Neural progenitor cell (in vitro differentiated cells): ENCODE measurements around the gene BNIPL. TPM values are rescaled to one million over a fixed set of nuclear protein-coding genes. Genes with fewer than 3 reads are reported as not detected.

ENCODE experiments used
- DNase-seq: peaks from one replicate; pipeline ENCODE4 v3.0.0-alpha.2; 2016; ENCODE audit warnings: low spot score
- H2AFZ ChIP-seq: fragments of 200-600 bp; sonication (generic); replicated peaks from 2 replicates; pipeline ENCODE4 v1.6.1; 2016; ENCODE audit warnings: antibody characterized with exemption
- H3F3A ChIP-seq: fragments of 200-600 bp; sonication (generic); 2 replicates; pipeline ENCODE4 v1.6.1; 2016; ENCODE audit warnings: antibody characterized with exemption, low read depth
- H3K27ac ChIP-seq: fragments of 200-600 bp; sonication (generic); 2 replicates; pipeline ENCODE4 v1.5.1; 2016; ENCODE audit warnings: mild to moderate bottlenecking
- H3K27me3 ChIP-seq: fragments of 200-600 bp; sonication (generic); 2 replicates; pipeline ENCODE4 v1.6.1; 2016; ENCODE audit warnings: mild to moderate bottlenecking, moderate library complexity
- H3K36me3 ChIP-seq: fragments of 200-600 bp; sonication (generic); 2 replicates; pipeline ENCODE4 v1.5.1; 2016
- H3K4me1 ChIP-seq: fragments of 200-600 bp; sonication (generic); 2 replicates; pipeline ENCODE4 v1.6.1; 2016; ENCODE audit warnings: mixed run types
- H3K4me2 ChIP-seq: fragments of 200-600 bp; sonication (generic); 2 replicates; pipeline ENCODE4 v1.6.1; 2016
- H3K4me3 ChIP-seq: fragments of 200-600 bp; sonication (generic); 2 replicates; pipeline ENCODE4 v1.5.1; 2016
- H3K79me2 ChIP-seq: fragments of 200-600 bp; sonication (generic); 2 replicates; pipeline ENCODE4 v1.6.1; 2016; ENCODE audit warnings: low read depth
- H3K9ac ChIP-seq: fragments of 200-600 bp; sonication (generic); 2 replicates; pipeline ENCODE4 v1.6.1; 2016
- H3K9me3 ChIP-seq: fragments of 200-600 bp; sonication (generic); 2 replicates; pipeline ENCODE4 v1.5.1; 2016; ENCODE audit warnings: low read depth
- H4K20me1 ChIP-seq: fragments of 200-600 bp; sonication (generic); 2 replicates; pipeline ENCODE4 v1.6.1; 2016; ENCODE audit warnings: low read depth
- H3K27ac Mint-ChIP-seq: 3 replicates; pipeline ENCODE4 v1.8.0; 2021; ENCODE audit warnings: mixed read lengths
- H3K27me3 Mint-ChIP-seq: 2 replicates; pipeline ENCODE4 v1.8.0; 2022; ENCODE audit warnings: low read depth, mild to moderate bottlenecking, inconsistent platforms, moderate library complexity, mixed read lengths; ENCODE audit not compliant: insufficient read depth
- H3K36me3 Mint-ChIP-seq: 3 replicates; pipeline ENCODE4 v1.8.0; 2021; ENCODE audit warnings: mixed read lengths
- H3K4me1 Mint-ChIP-seq: 3 replicates; pipeline ENCODE4 v1.8.0; 2021; ENCODE audit warnings: mixed read lengths
- H3K4me3 Mint-ChIP-seq: 3 replicates; pipeline ENCODE4 v1.8.0; 2021; ENCODE audit warnings: mild to moderate bottlenecking, moderate library complexity, mixed read lengths
- H3K9me3 Mint-ChIP-seq: 3 replicates; pipeline ENCODE4 v1.8.0; 2020; ENCODE audit warnings: mixed read lengths
- CTCF ChIP-seq: fragments of 200-600 bp; sonication (generic); IDR thresholded peaks from 2 replicates; pipeline ENCODE4 v1.5.1; 2017; ENCODE audit warnings: antibody characterized with exemption, mild to moderate bottlenecking
- EZH2 ChIP-seq: fragments of 200-600 bp; sonication (generic); IDR thresholded peaks from 2 replicates; pipeline ENCODE4 v1.6.1; 2017; ENCODE audit warnings: antibody characterized with exemption, mild to moderate bottlenecking, moderate library complexity
- EZH2phosphoT487 ChIP-seq: fragments of 200-600 bp; sonication (generic); IDR thresholded peaks from 2 replicates; pipeline ENCODE4 v1.6.1; 2017; ENCODE audit warnings: antibody characterized with exemption
- total RNA-seq: library from RNA; depleted of rRNA; stranded (reverse); fragments of >200 nt; gene quantifications from 2 replicates; pipeline ENCODE4 v1.2.3, GENCODE V29; 2015; ENCODE audit warnings: low replicate concordance

BNIPL gene
- total RNA-seq, 1 donor from 2014 or later, result 0.97 TPM

- no peak overlapping the region for H3K9ac ChIP-seq
- no peaks in the 10 kb centered on the region for H3K9me3 Mint-ChIP-seq
- H3F3A ChIP-seq, result peaks cover 53% of the 10 kb centered on the region
- H3K36me3 ChIP-seq, result no peaks in the 10 kb centered on the region
- H3K79me2 ChIP-seq, result peaks cover 58% of the 10 kb centered on the region
- peaks cover 30% of the 10 kb centered on the region for H3K36me3 Mint-ChIP-seq
- no peak overlapping the region for H3K4me3 ChIP-seq
- TF ChIP-seq CTCF (no peak), EZH2 (no peak), EZH2phosphoT487 (no peak)
- H3K4me2 ChIP-seq, result no peak overlapping the region
- peaks cover 23% of the 10 kb centered on the region for H3K4me1 Mint-ChIP-seq
- H3K27me3 ChIP-seq, result no peaks in the 10 kb centered on the region
- H4K20me1 ChIP-seq, result peaks cover 10% of the 10 kb centered on the region
- no peak overlapping the region for H3K27ac ChIP-seq
- H3K4me3 Mint-ChIP-seq, result peak overlapping the region; percentile 92
- no peak overlapping the region for H2AFZ ChIP-seq
- no peaks in the 10 kb centered on the region for H3K9me3 ChIP-seq
- DNase-seq, result no peak
- peaks cover 7% of the 10 kb centered on the region for H3K27me3 Mint-ChIP-seq
- H3K27ac Mint-ChIP-seq, result peak overlapping the region; percentile 35
- H3K4me1 ChIP-seq, result no peaks in the 10 kb centered on the region
These were observed 32.7 kb downstream of the BNIPL start for GRCh38 chr1:151069103-151069486.

- Histone ChIP-seq H3K36me3 (no peaks in the 10 kb centered on the region), H3K27me3 (no peaks in the 10 kb centered on the region), H3K27ac (peak within 1 kb of the TSS; percentile 98), H2AFZ (peak within 1 kb of the TSS; percentile 90), H3F3A (peaks cover 49% of the 10 kb centered on the region), H3K9ac (peak within 1 kb of the TSS; percentile 66), H3K9me3 (no peaks in the 10 kb centered on the region), H3K4me1 (no peaks in the 10 kb centered on the region), H4K20me1 (no peaks in the 10 kb centered on the region), H3K4me2 (peak within 1 kb of the TSS; percentile 87), H3K79me2 (peaks cover 42% of the 10 kb centered on the region), H3K4me3 (peak within 1 kb of the TSS; percentile 82)
- Mint-ChIP-seq H3K36me3 (peaks cover 23% of the 10 kb centered on the region), H3K4me3 (peak within 1 kb of the TSS; percentile 92), H3K4me1 (peaks cover 17% of the 10 kb centered on the region), H3K9me3 (no peaks in the 10 kb centered on the region), H3K27ac (peak within 1 kb of the TSS; percentile 99), H3K27me3 (peaks cover 10% of the 10 kb centered on the region)
- peak; percentile 81 for TF ChIP-seq CTCF
- no peak for TF ChIP-seq EZH2phosphoT487
- TF ChIP-seq EZH2, result peak; percentile 21
- DNase-seq, result peak; percentile 93
These were observed 34.3 kb downstream of the BNIPL start, which contains the start of gene GABPB2 for GRCh38 chr1:151070474-151071276. GABPB2 (plus strand) TSS chr1:151070761; CDS start chr1:151088190, 17,429 bp downstream.

GRCh38 chr1:151072224-151072623 is 35.8 kb downstream of the BNIPL start:
- Histone ChIP-seq H3K27me3 (no peaks in the 10 kb centered on the region), H3K4me2 (no peak overlapping the region), H3K79me2 (peaks cover 27% of the 10 kb centered on the region), H3K9me3 (no peaks in the 10 kb centered on the region), H3K36me3 (no peaks in the 10 kb centered on the region), H3F3A (peaks cover 45% of the 10 kb centered on the region), H3K9ac (no peak overlapping the region), H4K20me1 (no peaks in the 10 kb centered on the region), H2AFZ (no peak overlapping the region), H3K4me3 (no peak overlapping the region), H3K4me1 (no peaks in the 10 kb centered on the region), H3K27ac (no peak overlapping the region)
- H3K27me3 Mint-ChIP-seq, result peaks cover 10% of the 10 kb centered on the region
- H3K36me3 Mint-ChIP-seq, result peaks cover 21% of the 10 kb centered on the region
- TF ChIP-seq EZH2 (no peak), CTCF (no peak), EZH2phosphoT487 (no peak)
- peak overlapping the region; percentile 92 for H3K4me3 Mint-ChIP-seq
- H3K9me3 Mint-ChIP-seq, result no peaks in the 10 kb centered on the region
- no peak overlapping the region for H3K27ac Mint-ChIP-seq
- H3K4me1 Mint-ChIP-seq, result peaks cover 17% of the 10 kb centered on the region
- DNase-seq, result no peak
